Endothelial cell of umbilical vein (primary cell): Measurements from ENCODE around the gene EXOSC5.

Experiments used
- CTCF ChIP-seq, 2 donors: IDR thresholded peaks; 1 replicate in 1 of 2; 2 replicates in 1 of 2; pipeline ENCODE4 v1.5.1; 2011; ENCODE audit warnings: low read length in 2 of 2, mild to moderate bottlenecking in 2 of 2, moderate library complexity in 2 of 2, control low read depth in 1 of 2, inconsistent platforms in 1 of 2, low read depth in 1 of 2; ENCODE audit not compliant: insufficient read depth in 1 of 2; ENCODE audit errors: extremely low read depth in 1 of 2
- POLR2A ChIP-seq: IDR thresholded peaks from 2 replicates; pipeline ENCODE4 v1.6.1; 2012; ENCODE audit warnings: low read depth, mild to moderate bottlenecking, control low read depth, low read length

- no peak for TF ChIP-seq POLR2A
- peak in 1 of 2 donors; percentile 2 for TF ChIP-seq CTCF (IDR thresholded peaks at IDR 0.05; ENCODE audit: extremely low read depth in 1 of 2, insufficient read depth in 1 of 2, low read depth in 1 of 2, low read length in 2 of 2)
Observed at GRCh38 chr19:41377977-41378709, 19.0 kb downstream of the EXOSC5 start.
